Pons (tissue), 1 donor: ENCODE data around the gene NCAPH2.

Experiments used
- DNase-seq: peaks from one replicate; pipeline ENCODE4 v3.0.0-alpha.2; 2016; ENCODE audit warnings: low spot score

Gene NCAPH2

GRCh38 chr22:50474710-50475651, 33.0 kb upstream of the NCAPH2 start, which contains the start of gene SBF1:
Gene SBF1, minus strand, starts transcription at chr22:50475035. Its CDS starts 195 bp downstream, at chr22:50474840.
- DNase-seq, result peak; percentile 88

GRCh38 chr22:50475652-50476002, 32.4 kb upstream of the NCAPH2 start:
- no peak for DNase-seq

DNA sequence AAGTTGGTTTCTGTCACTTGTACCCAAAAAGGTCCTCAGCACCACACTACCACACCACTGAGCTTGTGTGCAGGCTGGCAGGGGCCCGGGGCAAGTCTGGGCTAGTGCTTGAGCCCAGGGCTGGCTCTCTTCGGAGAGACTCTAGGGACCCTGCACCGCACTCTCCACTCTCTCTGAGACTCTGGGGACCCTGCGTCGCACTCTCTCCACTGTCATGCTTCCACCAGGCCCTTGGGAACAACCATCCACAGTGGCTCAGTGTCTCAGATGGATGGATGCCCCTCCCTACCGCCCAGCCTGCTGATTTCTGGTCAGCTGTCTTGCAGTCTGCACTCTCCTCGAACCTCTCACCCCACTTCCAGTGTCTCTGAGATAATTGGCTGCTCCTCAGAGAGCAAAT, 31.2 kb upstream of the NCAPH2 start:
- DNase-seq, result no peak

GRCh38 chr22:50477923-50478322, 30.1 kb upstream of the NCAPH2 start:
- no peak for DNase-seq

GRCh38 chr22:50479721-50480120, 28.3 kb upstream of the NCAPH2 start:
- no peak for DNase-seq

DNA sequence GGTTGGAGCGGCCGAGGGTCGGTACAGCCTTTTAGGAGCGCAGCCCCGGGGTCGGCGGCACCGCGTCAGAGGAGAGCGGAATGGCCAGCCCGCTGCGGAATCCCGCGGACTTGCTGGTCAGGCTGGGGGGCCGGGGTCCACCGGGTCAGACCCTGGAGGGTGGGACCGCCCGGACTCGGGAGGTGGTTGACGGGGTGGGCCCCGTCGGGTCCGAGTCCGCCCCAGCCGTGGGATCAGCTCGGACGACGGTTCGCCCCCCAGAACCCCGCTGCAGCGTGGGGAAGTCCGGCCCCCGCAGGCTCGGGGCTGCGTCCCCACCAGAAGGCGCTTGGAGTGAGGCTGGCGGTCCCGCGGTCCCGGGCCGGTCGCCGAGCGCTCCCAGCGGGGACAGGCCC, 27.0 kb upstream of the NCAPH2 start:
- no peak for DNase-seq

- no peak for DNase-seq
Observed at GRCh38 chr22:50481440-50482106, 26.5 kb upstream of the NCAPH2 start, which contains the start of gene ADM2. Gene ADM2, plus strand, starts transcription at chr22:50481543. Its CDS starts 305 bp downstream, at chr22:50481848.

- no peak for DNase-seq
Observed at GRCh38 chr22:50482107-50483074, 25.6 kb upstream of the NCAPH2 start.

DNA sequence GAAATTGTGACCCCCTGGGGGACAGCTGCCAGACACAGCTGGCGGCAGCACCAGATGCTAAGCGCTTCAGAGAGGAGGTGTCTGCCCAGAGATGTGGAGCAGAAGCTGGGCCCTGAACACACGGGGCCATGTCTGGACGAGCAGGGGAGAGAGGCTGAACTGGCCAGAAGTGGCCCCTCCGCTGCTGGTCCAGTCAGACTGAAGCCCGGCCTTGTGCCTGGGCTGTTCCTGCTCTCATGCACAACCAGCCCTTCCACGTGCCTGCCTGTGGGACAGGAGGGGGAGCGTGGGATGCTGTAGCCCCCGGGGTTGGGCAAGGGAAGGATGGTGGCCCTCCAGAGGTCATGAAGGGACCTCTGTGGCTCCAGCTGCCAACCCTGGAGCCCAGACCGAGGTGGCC, 24.9 kb upstream of the NCAPH2 start:
- no peak for DNase-seq

DNA sequence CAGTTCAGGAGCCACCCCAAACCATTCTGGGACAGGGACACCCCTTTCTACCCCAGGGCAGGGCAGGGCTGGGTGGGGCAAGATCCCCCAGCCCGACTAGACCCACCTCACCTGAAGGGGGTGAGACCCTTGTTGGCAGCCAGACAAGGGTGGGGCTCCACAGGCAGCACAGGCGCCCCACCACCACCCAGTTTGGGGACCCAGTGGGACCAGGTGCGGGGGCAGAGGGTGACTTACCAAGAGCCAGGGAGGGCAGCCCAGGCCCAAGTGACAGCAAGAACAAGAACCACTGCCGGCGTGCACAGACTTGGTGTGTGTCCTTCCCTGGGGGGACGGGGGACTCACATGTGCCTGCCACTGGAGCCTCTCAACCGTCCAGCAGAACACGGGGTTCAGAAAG, 24.5 kb upstream of the NCAPH2 start:
- DNase-seq, result no peak

- DNase-seq, result no peak
Observed at GRCh38 chr22:50483977-50484853, 23.8 kb upstream of the NCAPH2 start.

- DNase-seq, result no peak
Observed at GRCh38 chr22:50485221-50486131, 22.5 kb upstream of the NCAPH2 start.

DNA sequence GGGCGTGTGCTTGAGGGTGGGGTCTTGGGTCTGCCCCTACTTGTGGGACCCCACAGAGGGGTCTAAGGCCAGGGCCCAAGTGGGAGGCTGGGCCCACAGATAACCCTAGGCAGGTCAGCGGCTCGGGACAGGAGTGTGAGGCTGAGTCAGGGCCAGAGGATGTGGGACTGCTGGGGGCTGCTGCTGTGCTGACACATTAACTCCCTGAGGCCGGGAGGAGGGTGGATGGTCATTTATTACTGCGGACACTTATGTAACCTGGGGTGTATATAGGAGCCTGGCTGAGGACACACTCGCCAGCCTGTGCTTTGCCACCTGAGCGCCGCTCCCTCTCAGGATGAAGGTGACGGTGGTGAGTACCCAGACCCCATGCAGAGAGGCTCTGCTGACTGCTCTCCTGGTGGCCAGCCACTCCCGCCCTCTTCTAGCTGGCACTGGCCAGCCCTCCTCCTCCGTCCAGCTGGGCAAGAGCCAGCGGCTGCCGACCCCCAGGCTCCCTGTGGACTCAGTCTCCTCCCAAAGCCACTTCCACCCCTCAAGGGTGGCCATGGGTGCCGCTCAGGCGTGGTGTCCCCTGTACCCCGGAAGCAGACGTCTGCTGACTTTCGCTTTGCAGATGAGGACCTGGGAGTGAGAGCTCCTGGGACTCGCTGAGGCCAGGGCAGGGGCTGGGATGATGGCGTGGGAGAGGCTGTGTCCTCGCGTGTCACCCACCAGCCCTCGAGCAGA, 21.3 kb upstream of the NCAPH2 start, which contains the start of gene MIOX:
Gene MIOX, plus strand, starts transcription at position 299 of the 729 bp plus-strand sequence. Its CDS starts 39 bp downstream, at position 338.
- DNase-seq, result no peak

- DNase-seq, result no peak
Observed at GRCh38 chr22:50487290-50488005, 20.6 kb upstream of the NCAPH2 start.

GRCh38 chr22:50488006-50488677, 19.9 kb upstream of the NCAPH2 start:
- DNase-seq, result no peak

DNA sequence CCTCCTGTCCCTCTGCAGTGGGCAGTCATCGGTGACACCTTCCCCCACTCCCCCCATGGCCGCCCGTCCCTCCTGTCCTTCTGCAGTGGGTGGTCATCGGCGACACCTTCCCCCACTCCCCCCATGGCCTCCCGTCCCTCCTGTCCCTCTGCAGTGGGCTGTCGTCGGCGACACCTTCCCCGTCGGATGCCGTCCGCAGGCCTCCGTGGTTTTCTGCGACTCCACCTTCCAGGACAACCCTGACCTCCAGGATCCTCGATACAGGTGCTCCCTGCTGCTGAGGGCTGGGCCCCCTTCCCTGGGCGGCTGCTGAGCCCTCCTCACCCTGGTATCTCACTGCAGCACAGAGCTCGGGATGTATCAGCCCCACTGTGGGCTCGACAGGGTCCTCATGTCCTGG, 19.1 kb upstream of the NCAPH2 start:
- DNase-seq, result no peak

GRCh38 chr22:50489363-50490243, 18.4 kb upstream of the NCAPH2 start:
- no peak for DNase-seq
